ENCODE data around the gene AKAP13. TPM values are rescaled to one million over a fixed set of nuclear protein-coding genes. Genes with fewer than 3 reads are reported as not detected.

AKAP13 gene
- polyA plus RNA-seq, 3 donors: 47.9 to 99.7 (median 92.6) TPM

- Histone ChIP-seq H3K79me2 (ENCODE audit: insufficient read depth, low read length) (peaks cover 46% of the 10 kb centered on the region), H2AFZ (ENCODE audit: insufficient read depth, low read depth, low read length, poor library complexity, severe bottlenecking) (no peak overlapping the region), H3K4me3 (replicated peaks in 1 of 3; ENCODE audit: low read depth in 2 of 3, low read length in 3 of 3) (no peak overlapping the region), H3K27ac (ENCODE audit: low read depth in 1 of 2, low read length in 2 of 2) (no peak overlapping the region), H3K9me3 (replicated peaks in 1 of 2; ENCODE audit: control insufficient read depth in 1 of 2, insufficient read depth in 1 of 2, low read length in 2 of 2) (no peaks in the 10 kb centered on the region), H3K27me3 (ENCODE audit: control insufficient read depth in 2 of 2, insufficient read depth in 2 of 2, low read length in 2 of 2) (no peaks in the 10 kb centered on the region), H3K9ac (ENCODE audit: insufficient read depth, low read length, poor library complexity, severe bottlenecking) (no peak overlapping the region), H3K4me2 (replicated peaks; ENCODE audit: extremely low read depth, low read length, poor library complexity, severe bottlenecking) (no peak overlapping the region), H4K20me1 (ENCODE audit: insufficient read depth, low read length) (peaks cover 22% of the 10 kb centered on the region), H3K4me1 (ENCODE audit: control insufficient read depth in 1 of 2, insufficient read depth in 2 of 2, low read length in 2 of 2) (no peaks in the 10 kb centered on the region), H3K36me3 (replicated peaks in 1 of 2; ENCODE audit: control insufficient read depth in 1 of 2, insufficient read depth in 2 of 2, low read length in 2 of 2) (no peaks in the 10 kb centered on the region)
- Mint-ChIP-seq H3K27ac (no peak overlapping the region), H3K4me1 (peaks cover 3% of the 10 kb centered on the region), H3K9me3 (no peaks in the 10 kb centered on the region), H3K27me3 (ENCODE audit: low read depth in 3 of 3) (peaks cover 0 to 2% (median 0%) of the 10 kb centered on the region in 3 donors), H3K36me3 (no peaks in the 10 kb centered on the region), H3K4me3 (no peak overlapping the region)
- intact Hi-C loops (cut with micrococcal nuclease): no loop called here
- DNase-seq: no peak
- WGBS (ENCODE audit: insufficient coverage): no CpG with 5 or more reads among the region's 2 CpGs
- TF ChIP-seq CTCF (IDR thresholded peaks at IDR 0.05): no peak
These were observed 14.3 kb downstream of the AKAP13 start for GRCh38 chr15:85394554-85395333.

GRCh38 chr15:85396554-85396953 is 16.2 kb downstream of the AKAP13 start:
- 80% methylated on average over 1 of the region's 3 CpGs for WGBS (ENCODE audit: insufficient coverage)
- Histone ChIP-seq H3K9ac (ENCODE audit: insufficient read depth, low read length, poor library complexity, severe bottlenecking) (no peak overlapping the region), H3K4me3 (replicated peaks in 1 of 3; ENCODE audit: low read depth in 2 of 3, low read length in 3 of 3) (no peak overlapping the region), H3K27ac (ENCODE audit: low read depth in 1 of 2, low read length in 2 of 2) (no peak overlapping the region), H3K4me1 (ENCODE audit: control insufficient read depth in 1 of 2, insufficient read depth in 2 of 2, low read length in 2 of 2) (peaks cover 0 to 1% of the 10 kb centered on the region in 2 donors), H3K36me3 (replicated peaks in 1 of 2; ENCODE audit: control insufficient read depth in 1 of 2, insufficient read depth in 2 of 2, low read length in 2 of 2) (no peaks in the 10 kb centered on the region), H3K4me2 (replicated peaks; ENCODE audit: extremely low read depth, low read length, poor library complexity, severe bottlenecking) (no peak overlapping the region), H4K20me1 (ENCODE audit: insufficient read depth, low read length) (peaks cover 18% of the 10 kb centered on the region), H2AFZ (ENCODE audit: insufficient read depth, low read depth, low read length, poor library complexity, severe bottlenecking) (no peak overlapping the region), H3K9me3 (replicated peaks in 1 of 2; ENCODE audit: control insufficient read depth in 1 of 2, insufficient read depth in 1 of 2, low read length in 2 of 2) (no peaks in the 10 kb centered on the region), H3K79me2 (ENCODE audit: insufficient read depth, low read length) (peaks cover 46% of the 10 kb centered on the region), H3K27me3 (ENCODE audit: control insufficient read depth in 2 of 2, insufficient read depth in 2 of 2, low read length in 2 of 2) (no peaks in the 10 kb centered on the region)
- Mint-ChIP-seq H3K4me3 (no peak overlapping the region), H3K9me3 (peaks cover 0 to 3% (median 0%) of the 10 kb centered on the region in 7 donors), H3K27ac (no peak overlapping the region), H3K36me3 (no peaks in the 10 kb centered on the region), H3K4me1 (peaks cover 7% of the 10 kb centered on the region), H3K27me3 (ENCODE audit: low read depth in 3 of 3) (peaks cover 0 to 2% (median 0%) of the 10 kb centered on the region in 3 donors)
- TF ChIP-seq CTCF (IDR thresholded peaks at IDR 0.05): no peak
- DNase-seq: no peak
- intact Hi-C loops (cut with micrococcal nuclease): no loop called here
